ENCODE results near the gene MTMR11. TPM values are rescaled to one million over a fixed set of nuclear protein-coding genes. Genes with fewer than 3 reads are reported as not detected.

The MTMR11 gene
- total RNA-seq, 4 donors from 2014 or later = 3.2 to 4.8 (median 4.5) TPM

- TF ChIP-seq, protein P1, sequence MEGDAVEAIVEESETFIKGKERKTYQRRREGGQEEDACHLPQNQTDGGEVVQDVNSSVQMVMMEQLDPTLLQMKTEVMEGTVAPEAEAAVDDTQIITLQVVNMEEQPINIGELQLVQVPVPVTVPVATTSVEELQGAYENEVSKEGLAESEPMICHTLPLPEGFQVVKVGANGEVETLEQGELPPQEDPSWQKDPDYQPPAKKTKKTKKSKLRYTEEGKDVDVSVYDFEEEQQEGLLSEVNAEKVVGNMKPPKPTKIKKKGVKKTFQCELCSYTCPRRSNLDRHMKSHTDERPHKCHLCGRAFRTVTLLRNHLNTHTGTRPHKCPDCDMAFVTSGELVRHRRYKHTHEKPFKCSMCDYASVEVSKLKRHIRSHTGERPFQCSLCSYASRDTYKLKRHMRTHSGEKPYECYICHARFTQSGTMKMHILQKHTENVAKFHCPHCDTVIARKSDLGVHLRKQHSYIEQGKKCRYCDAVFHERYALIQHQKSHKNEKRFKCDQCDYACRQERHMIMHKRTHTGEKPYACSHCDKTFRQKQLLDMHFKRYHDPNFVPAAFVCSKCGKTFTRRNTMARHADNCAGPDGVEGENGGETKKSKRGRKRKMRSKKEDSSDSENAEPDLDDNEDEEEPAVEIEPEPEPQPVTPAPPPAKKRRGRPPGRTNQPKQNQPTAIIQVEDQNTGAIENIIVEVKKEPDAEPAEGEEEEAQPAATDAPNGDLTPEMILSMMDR (IDR thresholded peaks at IDR 0.05) = no peak
- ATAC-seq (ENCODE audit: low FRiP score) (peak; percentile 98), DNase-seq (ENCODE audit: low spot score) (peak; percentile 81)
Observed at GRCh38 chr1:149927563-149928400, 8.9 kb downstream of the MTMR11 start, which contains the start of gene SF3B4. Gene SF3B4, minus strand, starts transcription at chr1:149927803. Its CDS starts 44 bp downstream, at chr1:149927759.

DNA sequence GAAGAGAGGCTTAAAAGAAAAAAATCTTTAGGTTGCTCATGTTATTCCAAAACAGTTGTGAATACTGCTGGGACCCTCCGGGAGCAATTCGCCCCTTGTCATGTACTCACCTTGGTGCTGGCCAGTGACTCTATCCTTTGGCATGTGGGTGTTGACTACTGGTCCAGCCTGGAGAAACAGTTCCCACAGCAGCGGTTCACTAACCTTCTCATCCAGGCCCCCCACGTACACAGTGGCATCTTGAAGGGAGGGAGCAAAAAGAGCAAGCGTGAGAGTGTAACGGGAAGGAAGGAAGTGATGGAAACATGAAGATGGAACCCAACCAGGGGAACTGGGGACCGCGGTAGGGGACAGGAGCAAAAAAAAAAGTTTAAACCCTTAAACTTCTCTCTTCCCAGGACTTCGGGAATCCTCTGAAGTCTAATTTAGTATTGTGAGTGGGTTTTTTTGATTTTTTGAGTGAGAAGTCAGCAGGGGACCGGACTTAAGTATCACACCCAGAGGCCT is 9.6 kb downstream of the MTMR11 start:
- ATAC-seq (ENCODE audit: low FRiP score) (no peak), DNase-seq (ENCODE audit: low spot score) (no peak)
- TF ChIP-seq, protein P1 (IDR thresholded peaks at IDR 0.05) = no peak

GRCh38 chr1:149926296-149926695 is 10.4 kb downstream of the MTMR11 start:
- TF ChIP-seq, protein P1 (IDR thresholded peaks at IDR 0.05) = no peak
- no peak for DNase-seq (ENCODE audit: low spot score)
- ATAC-seq (ENCODE audit: low FRiP score) = no peak

DNA sequence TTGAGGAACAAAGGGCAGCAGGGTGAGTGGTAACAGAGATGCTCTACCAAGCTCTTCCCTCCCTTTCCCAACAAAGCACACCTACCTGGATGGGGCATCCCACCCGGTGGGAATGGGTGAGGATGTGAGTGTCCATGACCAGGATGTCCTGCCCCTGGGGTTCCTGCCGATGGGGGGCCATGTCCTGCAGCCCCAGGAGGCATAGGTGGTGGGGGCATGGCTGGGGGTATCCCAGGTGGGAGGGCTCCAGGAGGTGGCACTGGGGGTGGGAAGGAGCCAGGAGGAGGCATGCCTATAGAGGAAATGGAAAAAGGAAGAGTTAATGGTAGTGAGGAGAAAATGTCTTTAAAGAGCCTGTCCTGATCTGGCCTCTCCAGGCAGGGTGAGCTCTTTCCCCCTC is 10.9 kb downstream of the MTMR11 start:
- TF ChIP-seq, protein P1 (IDR thresholded peaks at IDR 0.05) = no peak
- DNase-seq (ENCODE audit: low spot score) (no peak), ATAC-seq (ENCODE audit: low FRiP score) (no peak)

GRCh38 chr1:149925345-149925744 is 11.3 kb downstream of the MTMR11 start:
- no peak for ATAC-seq (ENCODE audit: low FRiP score)
- DNase-seq (ENCODE audit: low spot score) = no peak
- TF ChIP-seq, protein P1 (IDR thresholded peaks at IDR 0.05) = no peak

DNA sequence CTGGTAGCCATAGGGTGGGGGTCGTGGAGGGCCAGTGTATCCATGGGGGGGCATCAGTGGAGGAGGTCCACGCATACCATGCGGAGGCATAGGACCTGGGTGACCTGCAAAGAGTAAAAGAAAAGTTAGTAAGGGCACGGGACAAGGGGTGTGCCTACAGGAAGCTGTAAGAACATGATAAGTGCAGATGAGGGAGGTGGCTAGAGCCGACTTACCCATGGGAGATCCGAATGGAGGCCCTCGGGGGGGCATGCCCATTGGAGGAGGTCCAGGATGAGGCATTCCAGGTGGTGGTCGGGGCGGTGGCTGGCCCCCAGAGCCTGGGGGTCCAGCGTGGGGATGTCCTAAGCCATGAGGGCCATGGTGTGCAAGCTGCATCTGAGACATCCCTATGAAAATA is 13.1 kb downstream of the MTMR11 start:
- TF ChIP-seq, protein P1 (IDR thresholded peaks at IDR 0.05) = no peak
- ATAC-seq (ENCODE audit: low FRiP score) = no peak
- no peak for DNase-seq (ENCODE audit: low spot score)
